Stimulated activated CD4-positive, alpha-beta T cell treated with anti-CD3 and anti-CD28 coated beads, Interleukin-15, amount 100 ng/mL, for 1 hour (primary cell): ENCODE results near the gene ELN.
A peak's percentile ranks its signal among the peaks of the same experiment; 100 is the strongest.

ENCODE experiments used
- DNase-seq, 2 donors: peaks; one replicate each; pipeline ENCODE4 v3.0.0-alpha.2; 2020; ENCODE audit warnings: low read depth in 1 of 2, low spot score in 1 of 2

The ELN gene

GRCh38 chr7:74023092-74023536, 4.9 kb upstream of the ELN start:
- DNase-seq = no peak

- no peak for DNase-seq
Observed at GRCh38 chr7:74023786-74024185, 4.2 kb upstream of the ELN start.

DNA sequence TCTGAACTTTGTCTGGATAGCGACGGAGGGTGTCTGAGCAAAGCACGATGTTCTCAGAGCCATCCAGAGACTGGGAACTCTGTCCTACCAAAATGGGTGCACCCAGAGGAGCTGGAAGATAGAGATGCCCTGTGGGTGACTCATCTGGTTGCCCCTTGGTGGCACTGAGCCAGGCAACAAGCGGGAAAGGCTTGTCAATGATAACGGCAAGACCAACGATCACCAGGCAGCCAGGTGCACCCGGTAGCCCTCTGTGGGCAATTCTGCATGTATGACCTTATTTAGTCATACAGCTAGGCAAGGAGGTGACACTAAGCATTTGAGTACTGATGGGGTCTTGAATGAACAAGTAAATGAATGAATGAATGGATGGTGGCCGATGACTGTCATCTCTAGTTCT, 2.8 kb upstream of the ELN start:
- DNase-seq = no peak

DNA sequence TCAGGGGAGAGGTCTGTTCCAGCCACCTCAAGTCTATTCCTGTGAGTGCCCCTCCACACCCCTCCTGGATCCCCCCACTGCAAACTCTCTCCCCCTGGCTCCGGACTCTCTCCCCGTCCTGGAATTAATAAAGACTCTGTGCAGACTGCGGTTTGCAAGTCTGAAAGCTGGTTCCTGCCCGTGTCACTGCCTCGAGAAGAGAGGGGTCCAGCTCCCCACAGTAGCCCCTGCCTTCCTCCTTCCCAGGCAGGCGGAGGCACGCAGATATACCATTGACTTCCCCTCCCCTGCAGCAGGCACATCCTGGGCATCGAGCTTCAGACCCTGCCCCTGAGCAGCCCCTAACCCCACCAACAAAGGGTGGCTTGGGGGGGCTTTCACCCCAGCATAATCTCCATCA, 2.2 kb upstream of the ELN start:
- DNase-seq = no peak

- DNase-seq = no peak
Observed at GRCh38 chr7:74026406-74026902, 1.5 kb upstream of the ELN start.

GRCh38 chr7:74026903-74027682, 880 bp upstream of the ELN start:
- DNase-seq = peak in 1 of 2 donors; percentile 52

- no peak for DNase-seq
Observed at GRCh38 chr7:74028321-74028838, 407 bp downstream of the ELN start.

- DNase-seq = no peak
Observed at GRCh38 chr7:74029089-74029785, 1.3 kb downstream of the ELN start.

- DNase-seq = no peak
Observed at GRCh38 chr7:74029991-74030415, 2.0 kb downstream of the ELN start.

- DNase-seq = no peak
Observed at GRCh38 chr7:74030861-74031260, 2.9 kb downstream of the ELN start.

DNA sequence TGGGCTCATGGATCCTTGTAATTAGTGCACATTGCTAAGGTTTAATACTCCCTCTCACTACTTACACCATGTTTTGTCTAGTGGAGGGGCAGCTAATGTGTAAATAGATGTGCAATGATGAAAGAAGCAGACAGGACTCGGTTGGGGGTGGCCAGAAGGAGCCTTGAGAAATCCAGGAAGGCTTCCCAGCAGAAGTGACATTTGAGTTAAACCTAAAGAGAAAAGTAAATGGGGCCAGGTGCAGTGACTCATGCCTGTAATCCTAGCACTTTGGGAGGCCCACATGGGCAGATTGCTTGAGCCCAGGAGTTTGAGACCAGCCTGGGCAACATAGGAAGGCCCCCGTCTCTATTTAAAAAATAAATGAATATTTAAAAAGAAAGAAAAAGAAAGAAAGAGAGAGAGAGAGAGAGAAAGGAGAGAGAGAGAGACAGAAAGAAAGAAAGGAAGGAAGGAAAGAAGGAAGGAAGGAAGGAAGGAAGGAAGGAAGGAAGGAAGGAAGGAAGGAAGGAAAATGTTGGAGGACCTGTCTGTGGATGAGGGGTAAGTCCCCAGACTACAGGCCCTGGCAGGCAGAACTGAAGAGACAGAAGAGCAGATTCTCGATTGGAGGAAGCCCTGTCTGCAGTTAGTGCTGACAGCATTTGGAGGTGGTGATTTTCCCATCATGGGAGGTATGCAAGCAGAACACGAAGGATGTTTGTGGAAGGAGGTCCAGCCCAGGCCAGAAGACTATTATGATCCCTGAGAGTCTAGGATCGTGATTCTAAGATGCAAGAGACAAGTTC, 3.6 kb downstream of the ELN start:
- DNase-seq = no peak

GRCh38 chr7:74032191-74032490, 4.2 kb downstream of the ELN start:
- no peak for DNase-seq

DNA sequence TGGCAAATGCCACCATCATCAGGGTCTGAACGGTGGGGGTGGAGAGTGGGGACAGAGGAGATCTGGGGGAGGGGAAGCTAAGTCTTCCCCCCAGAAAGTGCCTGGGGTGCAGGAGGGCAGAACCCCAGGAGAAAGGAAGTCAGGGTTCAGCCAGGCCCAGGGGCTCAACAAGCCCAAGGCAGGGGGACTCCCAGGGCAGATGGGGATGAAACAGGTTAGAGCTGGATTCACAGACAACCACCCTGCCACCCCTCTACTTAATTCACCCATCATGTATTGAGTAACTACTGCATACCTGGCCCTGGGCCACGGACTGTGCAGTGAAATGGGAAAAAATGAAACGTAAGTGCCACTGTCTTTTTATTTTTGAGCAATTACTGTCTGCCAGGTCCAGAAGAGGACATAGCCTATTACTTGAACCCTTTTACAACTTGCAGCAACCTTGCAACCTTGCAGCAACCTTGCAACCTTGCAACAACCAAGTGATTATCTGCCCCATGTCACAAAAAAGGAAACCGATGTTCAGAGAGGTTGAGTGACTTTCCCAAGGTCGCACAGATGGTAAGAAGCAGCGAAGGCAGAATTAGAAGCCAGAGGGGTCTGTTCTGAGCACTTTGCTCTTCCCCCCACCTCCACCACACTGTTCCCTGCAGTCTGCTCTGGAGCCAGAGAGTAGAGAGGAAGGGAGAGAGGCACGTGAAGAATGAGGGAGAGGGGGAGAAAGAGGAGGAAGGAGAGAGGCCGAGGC, 4.8 kb downstream of the ELN start:
- DNase-seq = no peak

DNA sequence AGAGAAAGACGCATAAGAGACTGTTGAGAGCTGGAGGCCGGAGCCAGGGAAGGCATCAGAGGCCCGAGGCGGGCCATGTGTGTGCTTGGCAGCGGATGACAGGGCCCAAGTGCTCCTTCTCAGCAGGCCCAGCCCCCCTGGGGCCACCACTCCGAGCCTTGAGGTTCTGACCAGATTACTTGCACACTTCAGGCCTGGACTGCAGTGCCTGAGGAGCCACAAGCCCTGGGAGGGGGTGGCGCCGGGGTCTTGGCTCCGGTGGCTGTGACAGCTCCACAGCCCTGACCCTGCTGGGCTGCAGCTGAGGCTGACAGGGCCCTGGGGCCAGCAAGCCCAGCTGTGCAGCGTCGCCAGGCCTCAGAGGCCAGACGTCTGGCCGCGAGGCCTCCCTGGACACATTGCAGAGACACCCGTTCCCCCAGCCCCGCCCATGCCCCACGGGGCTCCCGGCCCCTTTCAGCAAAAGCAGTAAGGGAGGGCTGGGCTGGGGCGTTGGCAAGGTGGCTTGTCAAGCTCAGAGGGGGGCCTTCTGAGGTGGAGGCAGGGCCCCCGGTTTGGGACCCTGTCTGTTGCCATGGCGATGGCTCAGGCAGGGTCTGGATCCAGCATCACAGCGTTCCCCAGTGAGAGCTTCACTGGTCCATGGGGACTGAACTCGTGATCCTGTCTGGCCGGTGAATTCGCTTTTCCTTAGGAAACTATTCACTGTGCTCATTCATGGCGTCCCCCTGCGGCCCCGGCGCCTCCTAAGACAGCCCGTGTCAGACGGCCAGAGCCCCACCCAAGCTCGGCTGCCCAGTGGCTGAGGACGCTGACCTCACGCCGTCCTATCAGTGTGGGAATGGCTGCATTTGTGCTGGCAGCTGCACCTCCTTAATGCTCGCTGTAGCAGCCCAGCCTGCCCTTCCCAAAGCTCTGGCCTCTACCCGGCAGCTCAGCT, 5.7 kb downstream of the ELN start:
- no peak for DNase-seq

DNA sequence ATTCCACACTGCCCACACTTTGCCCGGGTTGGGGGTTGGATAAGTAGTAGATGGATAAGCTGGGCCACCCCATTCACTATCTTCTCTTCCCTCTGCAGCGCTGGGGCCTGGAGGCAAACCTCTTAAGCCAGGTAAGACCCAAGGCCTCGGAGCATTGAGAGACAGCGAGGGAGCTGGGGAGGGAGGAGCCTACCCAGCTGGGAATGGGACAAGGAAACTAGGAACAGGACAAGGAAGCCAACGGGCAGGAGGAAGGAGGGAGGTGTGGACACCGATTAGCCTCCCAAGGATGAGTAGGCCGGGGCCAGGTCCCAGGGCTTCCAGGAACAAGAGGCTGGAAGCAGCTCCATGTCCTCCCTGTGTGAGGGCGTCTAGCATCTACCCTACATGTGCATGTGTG, 9.6 kb downstream of the ELN start:
- no peak for DNase-seq

- no peak for DNase-seq
Observed at GRCh38 chr7:74038194-74038961, 10.4 kb downstream of the ELN start.

GRCh38 chr7:74039337-74039736, 11.4 kb downstream of the ELN start:
- DNase-seq = no peak

GRCh38 chr7:74040101-74040790, 12.3 kb downstream of the ELN start:
- DNase-seq = no peak
